NCI-H2029 (cell line): ENCODE data around the gene CD300E.
"Not testable (repeated sequence)": the region's sequence is repeated elsewhere in the genome, so short reads cannot be mapped to it uniquely, and the experiment has no call there.

Source experiments
- DNase-seq: peaks from one replicate; lab custom pipeline; 2025; lab: John Stamatoyannopoulos, UW

The CD300E gene, protein sequence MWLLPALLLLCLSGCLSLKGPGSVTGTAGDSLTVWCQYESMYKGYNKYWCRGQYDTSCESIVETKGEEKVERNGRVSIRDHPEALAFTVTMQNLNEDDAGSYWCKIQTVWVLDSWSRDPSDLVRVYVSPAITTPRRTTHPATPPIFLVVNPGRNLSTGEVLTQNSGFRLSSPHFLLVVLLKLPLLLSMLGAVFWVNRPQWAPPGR

DNA sequence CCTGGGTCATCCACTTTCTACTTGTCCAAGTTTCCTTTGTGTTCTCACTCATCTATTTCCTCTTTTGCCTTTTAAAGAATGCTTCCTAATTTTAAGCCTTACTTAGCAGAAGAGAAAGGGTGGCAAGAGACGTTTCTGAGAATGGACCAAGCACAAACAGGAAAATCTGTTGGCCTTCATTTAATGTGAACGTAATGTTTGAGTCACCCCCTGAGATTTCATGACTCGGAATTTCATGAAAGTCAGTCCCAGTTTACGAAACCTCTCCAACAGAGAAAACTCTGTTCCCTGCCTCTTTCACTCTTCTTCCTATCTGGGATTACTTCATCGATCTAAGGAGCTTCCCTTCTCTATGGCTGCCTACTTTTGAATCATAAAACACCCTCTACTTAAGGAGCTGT lies at the start of gene CD300E:
Gene CD300E (minus strand): TSS at position 46 of the 401 bp plus-strand sequence. CDS start 117 bp downstream, outside the sequence.
- DNase-seq: no peak

DNA sequence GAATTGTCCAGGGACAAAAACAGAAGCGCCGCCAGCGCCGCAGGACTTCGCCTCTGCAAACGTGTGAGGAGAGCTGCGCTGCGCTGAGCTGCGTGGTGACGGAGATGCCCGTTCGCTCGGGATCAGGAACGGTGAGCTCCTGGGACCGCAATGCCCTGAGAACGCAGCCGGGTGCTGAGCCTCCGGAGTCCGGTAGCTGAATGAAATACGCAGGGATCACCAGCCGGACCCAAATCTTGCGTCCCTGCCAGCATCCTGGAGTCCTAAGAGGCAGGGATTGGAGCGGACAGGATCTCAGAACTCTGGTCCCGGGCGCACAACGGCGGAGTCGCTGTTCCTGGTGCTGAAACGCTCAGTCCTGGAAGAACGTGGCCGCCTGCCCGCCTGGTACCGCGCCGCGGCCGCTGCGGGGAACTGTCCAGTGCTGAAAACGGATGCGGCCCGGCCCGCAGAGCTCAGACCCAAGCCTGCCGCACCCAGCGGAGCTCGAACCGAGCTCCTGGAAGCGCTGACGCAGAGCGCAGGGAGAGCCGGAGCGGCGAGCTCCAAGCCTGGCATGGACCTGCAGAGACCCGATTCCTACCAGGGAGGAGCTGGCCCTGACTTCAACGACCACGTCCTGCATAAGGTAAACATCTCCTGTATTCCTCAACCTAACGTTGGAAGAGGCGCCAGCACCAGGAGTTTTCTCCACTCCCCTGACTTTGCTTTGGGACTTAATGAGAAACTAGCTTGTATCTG lies 47.7 kb upstream of the CD300E start:
- DNase-seq: no peak

DNA sequence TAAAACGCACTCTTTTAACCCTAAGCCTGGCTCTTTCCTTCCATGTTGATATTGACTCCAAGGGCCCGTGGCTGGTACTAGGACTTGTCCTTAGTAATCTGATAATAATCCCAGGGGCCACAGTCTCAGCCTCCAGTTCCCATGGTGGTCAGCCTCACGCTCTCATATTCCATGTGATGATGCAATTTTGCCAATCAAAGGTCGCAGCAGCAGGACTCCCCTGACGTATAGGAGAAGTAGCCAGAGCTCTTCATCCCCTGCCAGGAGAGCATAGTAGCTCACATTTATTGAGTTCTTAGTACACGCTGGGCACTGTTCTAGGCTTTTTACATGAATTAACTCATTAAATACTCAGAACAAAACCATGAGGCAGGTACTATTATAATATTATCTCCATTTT lies 46.8 kb upstream of the CD300E start:
- no peak for DNase-seq

DNA sequence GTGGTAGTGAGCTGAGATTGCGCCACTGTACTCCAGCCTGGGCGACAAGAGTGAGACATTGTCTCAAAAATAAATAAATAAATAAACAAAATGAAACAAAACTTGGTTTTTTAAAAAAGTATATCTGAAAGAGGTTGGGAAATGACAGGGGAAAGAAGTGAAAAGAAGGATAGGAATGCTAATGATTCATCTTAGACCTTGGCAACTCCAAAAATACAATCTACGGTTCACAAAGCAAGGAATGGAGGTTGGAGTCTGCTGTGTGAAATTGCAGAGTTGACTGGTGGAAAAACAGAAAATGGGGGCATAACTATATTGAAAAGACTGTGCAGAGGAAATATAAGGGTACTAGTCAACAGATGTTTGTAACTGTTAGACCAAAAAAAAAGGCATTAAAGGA lies 40.0 kb upstream of the CD300E start:
- DNase-seq: no peak

DNA sequence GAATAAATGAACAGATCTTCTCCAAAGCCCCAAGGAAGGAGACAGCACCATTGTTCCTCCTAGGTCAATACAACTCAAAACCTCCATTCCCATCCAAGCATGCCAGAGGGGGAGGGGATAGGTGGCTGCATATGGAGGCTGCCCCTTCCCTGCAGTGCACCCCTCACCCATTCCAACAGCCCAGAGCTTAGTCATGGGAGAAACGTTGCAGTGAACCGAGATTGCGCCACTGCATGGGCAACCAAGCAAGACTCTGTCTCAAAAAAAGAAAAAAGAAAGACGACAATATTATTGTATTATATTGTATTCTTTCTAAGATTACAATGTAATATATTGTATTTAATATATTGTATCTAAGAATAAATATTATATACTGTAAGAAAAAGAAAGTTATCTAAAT lies 36.4 kb upstream of the CD300E start:
- no peak for DNase-seq

DNA sequence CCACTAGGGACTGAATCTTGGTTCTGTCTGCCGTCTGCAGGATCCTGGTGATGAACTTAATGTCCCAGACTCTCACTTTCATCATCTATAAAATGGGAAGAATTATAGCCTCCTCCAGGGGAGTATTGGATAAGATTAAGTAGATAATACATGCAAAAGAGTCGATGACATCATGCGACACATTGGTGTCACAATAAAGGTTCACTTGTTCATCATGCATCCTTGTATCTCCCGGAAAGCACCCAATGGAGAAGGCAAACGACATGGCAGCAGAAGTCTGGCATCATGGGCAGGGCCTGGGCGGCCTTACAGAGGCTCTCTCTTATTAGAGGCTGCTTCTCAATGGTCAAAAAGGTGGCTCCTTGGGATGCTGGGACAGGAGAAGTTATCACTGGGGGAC lies 35.1 kb upstream of the CD300E start:
- DNase-seq: no peak

DNA sequence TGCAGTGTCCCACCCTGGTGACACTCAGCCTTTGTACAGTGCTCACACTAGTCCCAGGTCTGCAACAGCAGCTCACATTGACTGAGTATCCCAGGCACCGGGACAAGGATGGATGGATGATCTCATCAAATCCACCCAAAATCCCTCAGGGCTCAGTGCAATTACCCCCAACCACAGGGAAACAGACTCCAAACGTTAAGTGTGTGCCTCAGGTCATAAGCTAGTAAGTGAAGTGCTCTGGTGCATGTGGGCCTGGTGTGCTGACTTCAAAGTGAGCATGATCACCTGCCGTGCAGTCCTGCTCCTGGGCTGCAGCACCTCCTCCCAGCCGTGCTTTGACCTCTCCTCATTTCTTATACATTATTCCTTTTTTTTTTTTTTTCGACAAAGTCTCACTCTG lies 31.2 kb upstream of the CD300E start:
- no peak for DNase-seq

DNA sequence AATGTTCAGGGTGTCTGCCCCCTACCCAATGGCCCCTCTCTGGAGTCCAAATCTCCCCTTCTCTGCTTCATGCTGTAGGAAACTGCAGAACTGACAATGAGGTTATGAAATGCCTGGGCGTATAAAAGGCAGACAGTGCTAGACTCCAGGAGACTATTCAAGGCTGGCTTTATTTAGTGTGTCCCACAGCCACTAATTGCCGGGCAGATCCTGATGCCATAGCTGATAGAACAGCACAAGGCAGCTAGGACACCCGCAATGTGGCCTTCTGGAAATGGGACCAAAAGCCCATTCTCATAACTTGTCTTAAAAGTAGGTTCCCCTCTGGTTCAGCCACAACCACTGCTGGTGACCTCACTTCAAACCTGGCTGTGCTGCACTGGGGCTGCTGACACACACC lies 28.5 kb upstream of the CD300E start:
- no peak for DNase-seq

DNA sequence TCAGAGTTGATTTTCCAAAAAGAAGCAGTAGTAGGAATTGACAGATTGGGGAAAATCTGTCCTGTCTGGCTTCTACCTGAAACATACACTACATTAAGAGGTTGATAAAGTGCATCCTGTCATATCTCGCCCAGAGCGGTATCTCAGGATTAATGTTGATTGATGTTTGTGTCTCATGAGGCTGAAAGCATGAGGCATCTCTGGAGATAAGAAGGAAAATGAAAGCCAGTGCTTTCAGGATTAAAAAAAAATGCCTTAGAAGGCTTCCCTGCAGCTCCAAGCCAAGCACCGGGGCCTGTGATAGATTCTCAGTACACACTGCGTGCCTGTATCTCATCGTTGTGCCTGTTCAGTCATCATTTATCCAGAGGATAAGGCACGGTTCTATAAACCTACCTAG lies 26.4 kb upstream of the CD300E start:
- DNase-seq: no peak

DNA sequence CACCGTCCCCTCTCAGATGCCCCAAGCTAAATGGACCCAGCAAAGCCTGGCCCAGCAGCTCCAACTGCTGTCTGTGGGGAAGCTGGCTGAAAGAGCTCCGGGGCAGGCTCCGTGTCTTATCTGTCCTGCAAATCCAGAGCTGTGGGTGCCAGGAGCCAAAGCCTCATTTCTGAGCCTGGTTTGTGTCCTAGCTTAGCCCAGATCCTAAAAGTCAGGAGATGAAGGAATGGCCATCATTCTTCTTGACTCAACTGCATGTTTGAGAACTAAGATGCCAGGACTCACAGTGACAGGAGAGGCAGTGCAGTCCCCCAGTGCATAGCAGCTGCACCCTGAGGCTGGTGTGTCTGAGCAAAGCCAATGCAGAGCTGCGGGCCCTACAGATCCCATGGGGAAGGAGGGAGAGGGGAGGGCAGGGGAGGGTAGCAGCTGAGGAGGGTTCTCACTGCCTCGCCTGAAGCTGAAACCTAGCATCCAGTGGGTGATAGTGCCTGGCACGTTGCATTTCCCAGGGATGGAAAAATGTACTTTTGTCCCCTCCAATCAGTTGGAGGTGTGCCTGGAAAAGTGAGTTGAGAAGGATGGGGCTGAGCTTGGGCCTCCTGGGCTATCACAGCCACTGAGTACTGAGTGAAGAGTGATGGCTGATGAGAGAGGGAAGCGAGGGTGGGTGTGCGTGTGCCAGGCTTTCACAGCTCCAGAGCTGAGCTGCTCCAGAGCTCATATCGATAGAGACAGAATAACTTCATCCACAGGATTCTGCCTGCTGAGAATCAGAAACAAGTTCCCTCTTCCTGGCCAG lies 24.5 kb upstream of the CD300E start:
- no peak for DNase-seq

DNA sequence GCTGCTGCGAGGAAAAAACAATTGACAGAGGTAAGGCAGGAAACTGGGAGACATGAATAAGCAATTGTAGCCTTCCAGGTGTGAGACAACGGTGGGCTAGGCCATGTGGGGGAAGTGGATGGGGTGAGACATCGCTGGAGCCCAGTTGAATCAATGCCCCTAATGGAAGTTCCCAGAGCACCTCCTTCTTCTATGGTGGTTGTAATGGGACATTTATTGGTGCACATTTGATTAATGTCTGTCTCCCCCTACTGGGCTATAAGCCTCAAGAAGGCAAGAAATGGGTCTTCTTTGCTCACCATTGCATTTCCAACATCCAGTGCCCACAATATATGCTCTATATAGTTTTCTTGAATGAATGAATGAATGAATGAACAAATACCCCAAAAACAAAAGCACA lies 22.7 kb upstream of the CD300E start:
- DNase-seq: no peak

DNA sequence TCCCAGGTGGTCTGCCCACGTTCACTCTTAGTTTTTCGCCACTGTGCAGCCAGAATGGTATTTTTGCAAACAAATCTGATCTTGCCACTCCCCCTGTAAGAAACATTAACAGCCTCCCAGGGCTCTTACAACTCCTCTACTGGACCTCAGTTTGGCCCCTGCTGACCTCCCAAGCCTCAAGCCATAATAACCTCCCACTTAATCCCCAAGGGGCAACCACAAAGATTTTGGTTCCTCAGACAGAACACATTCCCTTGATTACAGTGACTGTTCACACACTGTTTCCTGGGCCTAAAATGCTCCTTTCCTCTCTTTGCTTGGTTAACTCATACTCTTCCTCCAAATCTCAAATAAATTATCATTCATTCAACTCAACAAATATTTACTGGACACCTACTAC lies 21.5 kb upstream of the CD300E start:
- no peak for DNase-seq

DNA sequence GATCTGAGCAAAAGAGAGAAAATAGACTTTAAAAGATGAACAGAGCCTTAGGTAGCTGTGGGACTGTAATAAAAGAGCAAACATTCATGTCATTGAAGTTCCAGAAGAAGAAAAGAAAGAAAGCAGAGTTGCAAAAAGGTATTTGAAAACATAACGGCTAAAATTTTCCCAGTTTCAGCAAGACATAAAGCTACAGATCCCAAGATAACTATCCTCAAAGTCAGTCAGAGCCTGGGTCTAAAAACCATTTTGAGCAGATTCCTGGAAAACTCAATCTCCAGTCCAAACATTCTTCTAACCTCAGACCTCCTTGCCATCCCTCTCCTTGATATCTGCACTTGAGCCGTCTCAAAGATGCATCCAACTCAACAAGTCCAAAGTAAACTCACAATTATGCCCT lies 20.9 kb upstream of the CD300E start:
- DNase-seq: no peak

DNA sequence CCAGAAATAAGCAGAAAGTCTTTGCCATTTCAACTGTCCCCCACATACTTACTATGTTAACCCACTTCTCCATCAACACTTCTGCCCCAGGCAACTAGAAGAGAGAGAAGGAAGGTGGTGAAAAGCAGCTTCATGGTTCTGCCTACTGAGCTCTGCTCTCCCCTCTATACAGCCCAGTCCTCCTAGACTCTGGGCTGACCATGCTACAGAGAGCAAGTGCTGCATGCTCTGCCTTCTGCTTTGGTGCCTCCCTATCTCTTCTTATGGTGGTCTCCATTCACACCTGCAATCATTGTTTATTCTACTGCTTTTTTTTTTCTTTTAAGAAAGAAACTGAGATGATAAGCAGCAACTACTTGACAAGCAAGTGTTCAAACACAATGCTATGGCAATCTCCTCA lies 20.3 kb upstream of the CD300E start:
- no peak for DNase-seq

DNA sequence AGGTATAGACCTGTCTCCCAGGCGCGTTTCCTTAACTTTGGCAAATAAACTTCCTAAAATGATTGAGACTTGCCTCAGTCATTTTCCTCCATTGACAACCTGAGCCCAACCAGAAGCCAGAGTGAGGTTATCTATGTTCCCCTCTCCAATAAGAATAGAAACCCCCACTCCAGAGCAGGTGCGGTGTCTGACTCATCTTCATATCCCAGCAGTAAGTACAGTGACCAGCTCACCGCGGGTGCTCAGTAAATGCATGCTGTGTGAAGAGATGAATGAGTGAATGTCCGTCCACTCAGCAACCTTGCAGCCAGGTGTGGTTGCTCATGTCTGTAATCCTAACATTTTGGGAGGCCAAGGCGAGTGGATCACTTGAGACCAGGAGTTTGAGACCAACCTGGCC lies 19.5 kb upstream of the CD300E start:
- DNase-seq: no peak

DNA sequence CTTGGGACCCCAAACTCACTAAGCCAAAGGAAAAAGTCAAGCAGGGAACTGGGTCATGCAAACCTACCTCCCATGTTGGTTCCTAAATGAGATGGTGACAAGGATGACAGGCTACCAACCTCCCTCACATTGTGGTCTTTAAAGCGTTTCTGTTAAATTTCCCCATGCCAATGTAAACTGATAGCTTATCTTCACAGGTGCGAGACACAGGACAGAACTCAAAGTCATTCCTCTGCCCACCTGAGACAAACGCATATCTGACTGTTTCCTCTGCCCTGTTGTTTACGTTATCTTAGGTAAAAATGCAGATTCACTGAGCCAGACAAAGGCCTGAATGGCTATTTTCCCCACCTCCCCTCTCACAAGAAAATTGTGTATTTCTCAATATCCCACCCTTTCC lies 19.0 kb upstream of the CD300E start:
- no peak for DNase-seq

DNA sequence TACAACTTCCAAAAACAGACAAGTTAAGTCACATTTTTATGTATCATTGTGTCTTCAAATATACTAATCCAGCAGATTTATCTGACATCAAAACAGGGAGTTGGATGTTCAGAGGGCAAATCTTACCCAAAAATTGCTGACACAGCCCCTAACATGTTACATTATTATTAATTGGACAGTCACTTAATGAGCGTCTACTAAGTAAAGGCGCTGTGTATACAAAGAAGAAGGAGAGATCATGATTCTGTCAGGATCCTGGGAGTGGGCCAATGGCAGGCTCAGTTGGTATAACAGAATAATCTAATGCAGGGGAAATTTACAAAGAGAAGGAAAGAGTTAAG lies 18.4 kb upstream of the CD300E start:
- no peak for DNase-seq

DNA sequence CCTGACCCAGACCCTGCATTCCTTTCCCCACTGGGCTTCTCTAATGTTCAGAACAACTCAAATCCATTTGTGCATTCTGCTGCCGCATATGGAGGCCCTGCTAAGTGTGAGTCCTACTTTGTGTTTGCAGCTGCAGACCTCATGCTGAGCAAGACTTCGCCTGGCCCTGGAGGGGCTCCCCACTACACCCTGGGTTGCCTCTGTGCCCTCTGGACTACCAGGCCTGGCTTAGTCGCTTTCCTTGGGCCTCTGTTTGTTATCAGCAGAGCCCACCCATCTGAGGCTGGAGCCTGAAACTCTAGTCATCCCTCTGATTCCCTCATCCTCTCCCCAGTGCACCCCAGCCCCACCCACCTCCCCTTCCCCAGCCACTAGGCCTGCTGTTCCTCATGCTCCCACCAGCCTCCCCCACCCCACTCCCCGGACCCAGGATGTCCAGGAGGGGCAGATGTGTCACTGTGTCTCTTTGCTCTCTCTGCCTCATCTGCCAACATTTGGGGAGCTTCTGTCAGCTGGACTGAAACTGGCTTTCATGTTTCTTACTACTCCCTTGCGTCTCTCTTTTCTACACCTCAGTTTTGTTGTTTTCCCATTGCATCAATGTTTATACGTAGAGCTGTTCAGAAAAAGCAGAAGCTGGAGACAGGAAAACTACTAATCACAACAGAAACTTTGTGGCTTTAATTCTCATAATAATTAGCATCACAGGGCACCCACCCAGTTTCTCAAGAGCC lies 17.9 kb upstream of the CD300E start:
- DNase-seq: no peak

DNA sequence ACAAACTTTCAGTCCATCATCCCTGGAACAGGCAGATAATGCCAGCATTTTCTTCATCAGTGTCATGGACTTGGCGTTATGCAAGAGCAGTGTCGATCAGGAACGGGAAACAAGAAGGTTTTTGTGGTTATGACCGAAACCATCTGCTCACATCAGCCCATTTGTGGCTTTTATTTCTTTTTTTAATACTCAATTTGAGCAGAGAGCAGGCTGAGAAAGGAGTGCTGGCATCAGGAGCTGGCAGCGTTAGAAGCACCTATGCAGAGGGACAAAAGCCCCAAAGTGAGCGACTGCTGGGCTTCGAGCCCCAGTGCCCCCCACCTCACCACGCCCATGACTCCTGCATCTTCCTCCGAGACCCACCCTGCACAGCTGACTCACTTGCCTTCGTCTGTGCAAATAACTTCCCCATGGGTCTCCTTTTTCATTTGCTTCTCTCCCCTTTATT lies 16.2 kb upstream of the CD300E start:
- DNase-seq: no peak

DNA sequence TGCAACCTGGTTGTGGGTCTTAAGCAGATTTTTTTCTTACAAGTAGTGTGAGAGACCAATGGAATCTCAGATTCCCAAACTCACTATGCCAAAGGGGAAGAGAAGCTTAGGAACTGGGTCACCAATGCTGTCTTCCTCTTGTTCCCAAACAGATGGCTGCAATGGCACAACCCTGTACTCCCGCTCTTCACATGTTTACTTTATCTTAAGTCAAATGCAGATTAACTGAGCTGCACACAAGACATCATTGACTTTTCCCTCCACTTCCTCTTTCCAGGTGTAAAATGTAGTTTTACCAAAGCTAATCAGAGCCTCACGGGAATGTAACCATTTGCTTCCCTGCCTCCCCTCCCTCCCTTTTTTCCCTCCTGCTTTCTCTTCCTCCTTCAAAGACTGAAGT lies 14.4 kb upstream of the CD300E start:
- no peak for DNase-seq

DNA sequence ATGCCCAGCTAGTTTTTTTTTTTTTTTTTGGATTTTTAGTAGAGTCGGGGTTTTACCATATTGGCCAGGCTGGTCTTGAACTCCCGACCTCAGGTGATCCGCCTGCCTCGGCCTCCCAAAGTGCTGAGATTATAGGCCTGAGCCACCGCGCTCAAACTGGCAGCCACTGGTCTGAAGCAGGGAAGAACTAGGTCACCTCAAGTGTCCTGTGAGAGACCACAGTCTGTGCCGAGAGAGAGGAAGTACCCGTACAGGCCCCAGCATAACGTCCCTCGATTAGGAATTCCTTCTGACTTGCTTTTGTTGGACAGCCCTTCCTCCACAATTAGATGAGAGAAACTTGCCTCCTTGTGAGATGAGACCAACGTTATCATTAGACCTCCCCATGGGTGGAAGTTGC lies 13.7 kb upstream of the CD300E start:
- DNase-seq: no peak

DNA sequence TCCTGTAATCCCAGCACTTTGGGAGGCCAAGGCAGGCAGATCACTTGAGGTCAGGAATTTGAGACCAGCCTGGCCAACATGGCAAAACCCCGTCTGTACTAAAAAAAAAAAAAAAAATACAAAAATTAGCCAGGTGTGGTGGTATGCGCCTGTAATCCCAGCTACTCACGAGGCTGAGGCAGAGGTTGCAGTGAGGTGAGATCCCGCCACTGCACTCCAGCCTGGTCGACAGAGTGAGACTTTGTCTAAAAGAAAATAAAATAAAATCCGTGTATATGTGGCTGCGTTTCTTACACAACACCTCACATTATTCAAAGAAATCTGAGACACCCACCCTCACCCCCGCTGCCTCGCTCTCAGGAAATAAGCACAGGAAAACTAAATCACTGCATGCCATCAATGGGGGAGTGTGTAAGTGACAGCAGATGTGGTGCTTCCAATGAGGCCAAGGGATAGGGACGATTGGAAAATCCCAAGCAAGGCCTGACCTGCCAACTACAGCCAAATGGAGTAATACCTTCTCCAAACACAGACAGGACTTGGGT lies 13.1 kb upstream of the CD300E start:
- not testable (repeated sequence) for DNase-seq
